Spinal cord (tissue), 10 donors: ENCODE measurements around the gene TECR. TPM values are rescaled to one million over a fixed set of nuclear protein-coding genes. Genes with fewer than 3 reads are reported as not detected.
"Not testable (repeated sequence)": the region's sequence is repeated elsewhere in the genome, so short reads cannot be mapped to it uniquely, and the experiment has no call there.

ENCODE experiments used
- DNase-seq, 6 donors: peaks; one replicate each; pipeline versions ENCODE4 v3.0.0 to v3.0.0-alpha.2; 2013 to 2015; ENCODE audit warnings: low spot score in 6 of 6, low read depth in 4 of 6
- H3K27ac ChIP-seq: one replicate; pipeline ENCODE4 v1.5.1; 2013; ENCODE audit warnings: low read depth, low read length, control low read depth
- H3K27me3 ChIP-seq: one replicate; pipeline ENCODE4 v1.6.1; 2013; ENCODE audit warnings: low read length; ENCODE audit not compliant: control insufficient read depth, insufficient read depth
- H3K36me3 ChIP-seq: one replicate; pipeline ENCODE4 v1.6.1; 2013; ENCODE audit warnings: low read length; ENCODE audit not compliant: control insufficient read depth, insufficient read depth
- H3K4me1 ChIP-seq: one replicate; pipeline ENCODE4 v1.6.1; 2013; ENCODE audit warnings: low read length; ENCODE audit not compliant: control insufficient read depth, insufficient read depth
- H3K4me3 ChIP-seq: one replicate; pipeline ENCODE4 v1.5.1; 2013; ENCODE audit warnings: low read depth, low read length, control low read depth
- H3K9me3 ChIP-seq: one replicate; pipeline ENCODE4 v1.6.1; 2013; ENCODE audit warnings: low read length; ENCODE audit not compliant: control insufficient read depth, insufficient read depth
- WGBS: methylation state at CpG from one replicate; pipeline ENCODE4 v1.1.5; 2013; ENCODE audit warnings: missing lambda C conversion rate; ENCODE audit not compliant: insufficient coverage; 5-methylcytosine and 5-hydroxymethylcytosine counted together
- polyA plus RNA-seq, 2 donors: library from polyadenylated mRNA; unstranded; fragments of 120-200 nt; gene quantifications; one replicate each; pipeline ENCODE4 v1.2.1, GENCODE V29; 2013; ENCODE audit not compliant: insufficient read length in 2 of 2
- total RNA-seq, 2 donors: library from RNA; depleted of rRNA in 1 of 2; stranded (reverse); fragments of 120-200 nt in 1 of 2; fragments of >200 nt in 1 of 2; gene quantifications; one replicate each; pipeline versions ENCODE4 v1.2.3 to v1.2.4, GENCODE V29; 2013 to 2014
- donor health status: healthy.

The TECR gene
- total and polyA plus RNA-seq, 4 donors, result 38.1 to 210 (median 136) TPM

GRCh38 chr19:14564652-14565297 lies 35.4 kb downstream of the TECR start:
- not testable (repeated sequence) for DNase-seq, H3K9me3 ChIP-seq, H3K27me3 ChIP-seq, H3K27ac ChIP-seq, H3K4me3 ChIP-seq
- 71% methylated on average over 7 of the region's 22 CpGs for WGBS
- peaks cover 31% of the 10 kb centered on the region for H3K4me1 ChIP-seq
- peaks cover 87% of the 10 kb centered on the region for H3K36me3 ChIP-seq

GRCh38 chr19:14565298-14565679 lies 35.9 kb downstream of the TECR start:
- H3K27ac ChIP-seq, result no peak overlapping the region
- no peaks in the 10 kb centered on the region for H3K9me3 ChIP-seq
- DNase-seq, result no peak
- H3K4me1 ChIP-seq, result peaks cover 26% of the 10 kb centered on the region
- 92% methylated on average over 22 of the region's 22 CpGs for WGBS
- H3K4me3 ChIP-seq, result no peak overlapping the region
- peaks cover 84% of the 10 kb centered on the region for H3K36me3 ChIP-seq
- no peaks in the 10 kb centered on the region for H3K27me3 ChIP-seq

GRCh38 chr19:14565765-14566711 lies 36.6 kb downstream of the TECR start:
- Histone ChIP-seq H3K9me3 (no peaks in the 10 kb centered on the region), H3K4me3 (no peak overlapping the region), H3K27ac (no peak overlapping the region), H3K27me3 (no peaks in the 10 kb centered on the region), H3K4me1 (peaks cover 26% of the 10 kb centered on the region), H3K36me3 (peaks cover 82% of the 10 kb centered on the region)
- 83% methylated on average over 12 of the region's 31 CpGs for WGBS
- DNase-seq, result no peak

- WGBS, result 88% methylated on average over 18 of the region's 18 CpGs
- no peak for DNase-seq
- no peak overlapping the region for H3K4me3 ChIP-seq
- peaks cover 79% of the 10 kb centered on the region for H3K36me3 ChIP-seq
- no peak overlapping the region for H3K27ac ChIP-seq
- no peaks in the 10 kb centered on the region for H3K9me3 ChIP-seq
- peaks cover 24% of the 10 kb centered on the region for H3K4me1 ChIP-seq
- H3K27me3 ChIP-seq, result no peaks in the 10 kb centered on the region
These were observed 37.3 kb downstream of the TECR start for GRCh38 chr19:14566712-14567077.

- DNase-seq, result no peak
- H3K27ac ChIP-seq, result no peak overlapping the region
- 85% methylated on average over 11 of the region's 11 CpGs for WGBS
- no peaks in the 10 kb centered on the region for H3K27me3 ChIP-seq
- H3K36me3 ChIP-seq, result peaks cover 75% of the 10 kb centered on the region
- H3K4me1 ChIP-seq, result peaks cover 22% of the 10 kb centered on the region
- H3K9me3 ChIP-seq, result no peaks in the 10 kb centered on the region
- no peak overlapping the region for H3K4me3 ChIP-seq
These were observed 37.7 kb downstream of the TECR start for GRCh38 chr19:14567079-14567478.

GRCh38 chr19:14570864-14571527 lies 41.6 kb downstream of the TECR start:
- H3K4me3 ChIP-seq, result peak overlapping the region; percentile 88
- peaks cover 39% of the 10 kb centered on the region for H3K36me3 ChIP-seq
- H3K27me3 ChIP-seq, result no peaks in the 10 kb centered on the region
- H3K9me3 ChIP-seq, result no peaks in the 10 kb centered on the region
- peaks cover 18% of the 10 kb centered on the region for H3K4me1 ChIP-seq
- H3K27ac ChIP-seq, result no peak overlapping the region
- DNase-seq, result no peak
- 50% methylated on average over 22 of the region's 22 CpGs for WGBS

- H3K4me1 ChIP-seq, result peaks cover 18% of the 10 kb centered on the region
- DNase-seq, result peak; percentile 74 to 98 (median 82)
- no peak within 1 kb of the TSS for H3K27ac ChIP-seq
- no peaks in the 10 kb centered on the region for H3K27me3 ChIP-seq
- H3K4me3 ChIP-seq, result peak within 1 kb of the TSS; percentile 88
- WGBS, result 0% methylated on average over 34 of the region's 40 CpGs
- H3K36me3 ChIP-seq, result peaks cover 32% of the 10 kb centered on the region
- no peaks in the 10 kb centered on the region for H3K9me3 ChIP-seq
These were observed 42.5 kb downstream of the TECR start, which contains the start of gene NDUFB7 for GRCh38 chr19:14571695-14572490. TSS of gene NDUFB7 (minus strand) at chr19:14572066. CDS start at chr19:14572000, 66 bp downstream.

- Histone ChIP-seq H3K4me1 (peaks cover 16% of the 10 kb centered on the region), H3K27ac (no peak overlapping the region), H3K27me3 (no peaks in the 10 kb centered on the region), H3K36me3 (peaks cover 2% of the 10 kb centered on the region), H3K9me3 (no peaks in the 10 kb centered on the region), H3K4me3 (no peak overlapping the region)
- DNase-seq, result no peak
- 76% methylated on average over 4 of the region's 6 CpGs for WGBS
These were observed 46.1 kb downstream of the TECR start for GRCh38 chr19:14575428-14575980.

GRCh38 chr19:14576363-14576762 lies 47.0 kb downstream of the TECR start:
- Histone ChIP-seq H3K27me3 (no peaks in the 10 kb centered on the region), H3K4me1 (peaks cover 7% of the 10 kb centered on the region), H3K36me3 (peaks cover 2% of the 10 kb centered on the region), H3K27ac (no peak overlapping the region), H3K9me3 (no peaks in the 10 kb centered on the region), H3K4me3 (no peak overlapping the region)
- DNase-seq, result no peak
- WGBS, result 70% methylated on average over 3 of the region's 8 CpGs
